ENCODE measurements around the gene CAP1.
"Not testable (repeated sequence)": the region's sequence is repeated elsewhere in the genome, so short reads cannot be mapped to it uniquely, and the experiment has no call there.

The CAP1 gene

DNA sequence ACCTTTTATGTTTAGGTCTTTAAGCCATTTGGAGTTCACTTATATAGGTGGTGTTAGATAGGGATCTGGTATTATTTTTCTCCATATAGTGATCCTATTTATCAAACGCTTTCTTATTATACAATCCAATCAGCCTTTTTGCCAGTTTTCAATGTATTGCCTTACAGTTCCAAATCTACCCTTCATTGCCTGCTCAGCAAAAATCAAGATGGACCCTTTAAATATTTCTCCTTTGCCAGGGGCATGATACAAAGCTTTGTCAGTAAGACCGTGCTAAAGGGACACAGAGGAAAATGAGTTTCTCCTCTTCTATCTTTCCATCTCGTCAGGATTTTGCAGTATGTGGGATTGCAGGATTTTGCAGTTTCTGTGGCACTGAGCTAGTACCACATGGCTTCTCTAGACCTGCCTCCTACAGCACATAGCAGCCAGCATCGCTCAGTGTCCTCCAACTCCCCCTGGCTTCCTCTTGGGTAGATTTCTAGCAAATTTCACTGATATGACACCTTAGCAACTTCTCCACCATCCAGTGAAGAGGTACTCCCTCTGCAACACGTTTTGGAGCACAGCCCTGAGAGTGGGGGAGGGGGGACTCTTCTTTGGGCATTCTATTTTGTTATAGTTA, 22.5 kb upstream of the CAP1 start:
- no peaks in the 10 kb centered on the region for H3K9me3 Mint-ChIP-seq
- H3K36me3 Mint-ChIP-seq = peaks cover 2% of the 10 kb centered on the region
- no peak overlapping the region for H3K4me3 Mint-ChIP-seq
- CTCF ChIA-PET = interaction anchor here (1.2 kb wide), 1 partner anchor 44 kb away, joined by 3 read pairs; no protein-coding TSS in a partner anchor
- peaks cover 3% of the 10 kb centered on the region for H3K4me1 Mint-ChIP-seq
- no peak for DNase-seq
- no peak overlapping the region for H3K27ac Mint-ChIP-seq
- peaks cover 17% of the 10 kb centered on the region for H3K27me3 Mint-ChIP-seq

DNA sequence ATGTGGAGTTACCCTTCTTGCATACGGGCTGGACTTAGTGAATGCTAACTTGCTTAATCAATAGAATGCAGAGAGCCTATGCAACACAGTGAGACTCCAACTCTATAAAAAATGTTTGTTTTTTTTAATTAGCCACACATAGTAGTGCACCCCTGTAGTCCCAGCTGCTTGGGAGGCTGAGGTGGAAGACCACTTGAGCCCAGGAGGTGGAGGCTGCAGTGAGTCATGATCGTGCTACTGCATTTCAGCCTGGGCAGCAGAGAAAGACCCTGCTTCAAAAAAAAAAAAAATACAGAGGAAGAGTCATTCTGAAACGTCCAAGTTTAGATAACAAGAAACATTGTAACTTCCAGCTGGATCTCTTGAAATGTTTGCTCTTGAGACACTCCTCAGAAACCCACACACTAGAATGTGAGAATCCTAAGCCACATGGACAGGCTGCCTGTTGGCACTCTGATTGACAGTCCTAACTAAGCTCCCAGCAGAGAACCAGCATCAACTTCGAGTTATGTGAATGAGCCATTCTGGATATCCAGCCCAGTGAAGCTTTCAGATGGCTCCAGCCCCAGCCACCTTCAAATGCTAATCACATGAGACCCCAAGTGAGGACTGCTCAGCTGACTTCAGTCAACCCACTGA, 20.0 kb upstream of the CAP1 start:
- Mint-ChIP-seq H3K4me3 (no peak overlapping the region), H3K9me3 (no peaks in the 10 kb centered on the region), H3K4me1 (peaks cover 3% of the 10 kb centered on the region), H3K36me3 (peaks cover 2% of the 10 kb centered on the region), H3K27me3 (peaks cover 22% of the 10 kb centered on the region), H3K27ac (no peak overlapping the region)
- DNase-seq = no peak
- CTCF ChIA-PET = interaction anchor here (0.6 kb wide), 1 partner anchor 47 kb away, joined by 3 read pairs; no protein-coding TSS in a partner anchor

DNA sequence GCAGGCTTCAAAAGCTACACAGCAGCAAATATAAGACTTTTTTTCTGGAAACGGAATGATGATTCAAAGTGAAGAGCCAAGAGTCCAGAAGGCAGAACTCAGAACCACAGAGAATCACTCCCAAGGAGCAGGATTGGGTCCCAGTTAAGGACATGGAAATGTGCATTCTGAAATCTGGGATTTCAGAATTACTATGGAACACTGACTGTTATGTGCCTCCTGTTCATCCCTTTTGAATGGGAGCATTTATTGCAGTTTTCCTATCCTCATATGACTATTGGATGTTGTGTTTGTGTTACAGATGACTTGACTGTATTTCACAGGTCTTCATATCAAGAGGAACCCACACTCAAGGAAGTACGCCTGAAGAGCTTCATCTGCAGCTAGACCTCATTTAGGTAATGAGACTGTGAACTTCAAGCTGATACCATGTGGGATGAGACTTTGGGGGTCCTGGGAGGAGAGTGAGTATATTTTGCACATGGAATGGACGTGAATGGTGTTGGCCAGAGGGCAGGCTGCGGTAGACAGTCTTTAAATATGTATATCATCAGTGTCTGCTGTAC, 17.1 kb upstream of the CAP1 start:
- Mint-ChIP-seq H3K4me3 (no peak overlapping the region), H3K27ac (no peak overlapping the region), H3K27me3 (peaks cover 20% of the 10 kb centered on the region), H3K4me1 (peaks cover 3% of the 10 kb centered on the region), H3K9me3 (no peaks in the 10 kb centered on the region), H3K36me3 (peaks cover 2% of the 10 kb centered on the region)
- no peak for DNase-seq
- CTCF ChIA-PET = no interaction called here

GRCh38 chr1:40024671-40025070, 15.9 kb upstream of the CAP1 start:
- Mint-ChIP-seq H3K36me3 (no peaks in the 10 kb centered on the region), H3K4me1 (peaks cover 3% of the 10 kb centered on the region), H3K27ac (no peak overlapping the region), H3K9me3 (no peaks in the 10 kb centered on the region), H3K27me3 (peaks cover 17% of the 10 kb centered on the region), H3K4me3 (no peak overlapping the region)
- CTCF ChIA-PET = interaction anchor here (0.9 kb wide), 1 partner anchor 51 kb away, joined by 4 read pairs; no protein-coding TSS in a partner anchor
- no peak for DNase-seq

GRCh38 chr1:40027647-40028046, 12.9 kb upstream of the CAP1 start:
- no peaks in the 10 kb centered on the region for H3K9me3 Mint-ChIP-seq
- no peak for DNase-seq
- H3K27me3 Mint-ChIP-seq = peaks cover 17% of the 10 kb centered on the region
- CTCF ChIA-PET = interaction anchor here (1.3 kb wide), 2 partner anchors 108 to 210 kb away, joined by 6 to 7 read pairs; no protein-coding TSS in a partner anchor
- H3K27ac Mint-ChIP-seq = no peak overlapping the region
- no peaks in the 10 kb centered on the region for H3K36me3 Mint-ChIP-seq
- H3K4me1 Mint-ChIP-seq = peaks cover 16% of the 10 kb centered on the region
- H3K4me3 Mint-ChIP-seq = no peak overlapping the region

DNA sequence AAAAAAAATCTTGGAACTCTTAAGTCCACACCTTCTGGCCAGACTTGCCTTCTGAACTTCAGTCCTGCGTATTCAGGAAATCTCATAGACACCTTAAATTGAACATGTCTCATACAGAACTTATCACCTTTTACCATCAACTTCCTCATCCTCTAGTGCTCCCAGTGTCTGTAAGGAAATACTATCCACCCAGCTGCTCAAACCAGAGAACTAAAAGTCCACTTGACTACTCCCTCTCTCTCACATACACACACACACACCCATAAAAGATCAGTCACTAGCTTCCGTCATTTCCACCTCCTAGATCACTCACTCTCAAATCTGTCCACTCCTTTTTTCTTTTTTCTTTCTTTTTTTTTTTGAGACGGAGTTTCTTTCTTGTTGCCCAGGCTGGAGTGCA, 10.9 kb upstream of the CAP1 start:
- Mint-ChIP-seq H3K27me3 (peaks cover 8% of the 10 kb centered on the region), H3K27ac (no peak overlapping the region), H3K4me3 (no peak overlapping the region), H3K36me3 (no peaks in the 10 kb centered on the region), H3K9me3 (no peaks in the 10 kb centered on the region), H3K4me1 (peaks cover 32% of the 10 kb centered on the region)
- CTCF ChIA-PET = interaction anchor here (1.1 to 7.1 kb wide), 3 partner anchors 56 to 128 kb away, joined by 3 to 90 read pairs (median 3); partner anchors contain the start of gene MYCL
- no peak for DNase-seq

- H3K27me3 Mint-ChIP-seq = peaks cover 8% of the 10 kb centered on the region
- peaks cover 39% of the 10 kb centered on the region for H3K4me1 Mint-ChIP-seq
- no peak overlapping the region for H3K27ac Mint-ChIP-seq
These were observed 9.9 kb upstream of the CAP1 start for GRCh38 chr1:40030528-40031135.

DNA sequence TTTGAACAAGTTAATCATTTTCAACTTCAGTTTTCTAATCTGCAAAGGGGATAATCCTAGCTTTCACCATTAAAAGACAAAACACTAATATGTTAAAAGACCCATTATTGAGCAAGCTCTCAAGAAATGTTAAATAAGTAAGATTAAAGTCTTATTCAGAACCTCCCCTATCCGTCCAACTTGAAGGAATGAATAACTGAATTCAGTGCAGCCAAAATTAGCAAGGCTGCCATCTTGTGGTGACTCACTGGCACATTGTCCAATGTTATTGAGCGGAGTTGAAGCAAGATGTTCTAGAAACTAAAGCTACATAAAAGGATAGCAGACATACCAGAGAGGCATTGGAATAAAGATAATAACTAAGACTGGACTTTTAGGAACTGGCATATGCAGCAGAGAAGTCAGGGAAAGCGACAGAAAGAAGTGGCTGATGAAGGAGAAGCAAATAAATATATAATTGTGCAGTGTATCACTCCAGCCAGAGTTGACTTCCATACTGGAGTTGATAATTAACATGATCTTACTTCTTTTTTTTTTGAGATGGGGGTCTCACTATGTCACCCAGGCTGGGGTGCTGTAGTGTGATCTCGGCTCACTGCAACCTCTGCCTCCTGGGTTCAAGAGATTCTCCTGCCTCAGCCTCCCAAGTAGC, 8.2 kb upstream of the CAP1 start:
- Mint-ChIP-seq H3K4me1 (peaks cover 54% of the 10 kb centered on the region), H3K27ac (peak overlapping the region; percentile 20)

More at GRCh38 chr1:40030528-40031135, 9.9 kb upstream of the CAP1 start:
- CTCF ChIA-PET = interaction anchor here (0.9 to 7.1 kb wide), 4 partner anchors 57 to 129 kb away, joined by 3 to 90 read pairs (median 3); partner anchors contain the start of gene MYCL
- Mint-ChIP-seq H3K36me3 (no peaks in the 10 kb centered on the region), H3K4me3 (no peak overlapping the region), H3K9me3 (no peaks in the 10 kb centered on the region)
- DNase-seq = no peak

GRCh38 chr1:40034869-40035268, 5.7 kb upstream of the CAP1 start:
- Mint-ChIP-seq H3K4me1 (peaks cover 72% of the 10 kb centered on the region), H3K36me3 (peaks cover 4% of the 10 kb centered on the region), H3K27me3 (no peaks in the 10 kb centered on the region), H3K27ac (peak overlapping the region; percentile 81), H3K9me3 (no peaks in the 10 kb centered on the region), H3K4me3 (peak overlapping the region; percentile 23)
- CTCF ChIA-PET = interaction anchor here (1.0 to 7.1 kb wide), 5 partner anchors 10 to 218 kb away, joined by 3 to 90 read pairs (median 5); no protein-coding TSS in a partner anchor
- DNase-seq = peak; percentile 30

More for the DNA sequence above, 8.2 kb upstream of the CAP1 start:
- no peak overlapping the region for H3K4me3 Mint-ChIP-seq
- CTCF ChIA-PET = interaction anchor here (0.6 to 7.1 kb wide), 22 partner anchors 8 to 306 kb away, joined by 3 to 90 read pairs (median 4); partner anchors contain the start of gene CAP1
- DNase-seq = peak; percentile 69
- no peaks in the 10 kb centered on the region for H3K36me3 Mint-ChIP-seq
- no peaks in the 10 kb centered on the region for H3K9me3 Mint-ChIP-seq
- no peaks in the 10 kb centered on the region for H3K27me3 Mint-ChIP-seq

DNA sequence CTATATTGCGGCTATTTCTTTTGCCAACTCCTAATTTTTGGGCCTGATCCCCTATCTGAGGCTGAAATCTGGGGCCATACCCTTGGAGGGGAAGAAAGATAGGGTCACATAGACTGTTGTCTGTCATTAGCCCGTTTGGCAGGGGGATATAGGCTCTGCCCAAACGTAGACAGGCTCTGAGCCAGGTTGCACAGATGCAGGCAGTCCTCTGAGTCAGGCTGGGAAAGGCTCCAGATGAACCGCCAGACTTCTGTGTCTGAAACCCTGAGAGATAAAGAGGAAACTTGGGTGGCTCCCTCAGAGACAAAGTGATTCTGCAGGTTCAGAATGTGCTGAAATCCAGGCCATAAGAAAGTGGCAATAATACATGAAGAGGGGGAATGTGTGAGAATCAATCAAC, 4.0 kb upstream of the CAP1 start:
- H3K36me3 Mint-ChIP-seq = peaks cover 15% of the 10 kb centered on the region
- H3K27me3 Mint-ChIP-seq = peaks cover 6% of the 10 kb centered on the region
- CTCF ChIA-PET = no interaction called here
- peaks cover 66% of the 10 kb centered on the region for H3K4me1 Mint-ChIP-seq
- no peak overlapping the region for H3K4me3 Mint-ChIP-seq
- H3K27ac Mint-ChIP-seq = peak overlapping the region; percentile 22
- H3K9me3 Mint-ChIP-seq = no peaks in the 10 kb centered on the region
- no peak for DNase-seq

- H3K27me3 Mint-ChIP-seq, H3K27ac Mint-ChIP-seq, H3K4me3 Mint-ChIP-seq, H3K9me3 Mint-ChIP-seq, DNase-seq, CTCF ChIA-PET: not testable (repeated sequence)
- H3K36me3 Mint-ChIP-seq = peaks cover 21% of the 10 kb centered on the region
- peaks cover 68% of the 10 kb centered on the region for H3K4me1 Mint-ChIP-seq
These were observed 3.3 kb upstream of the CAP1 start for GRCh38 chr1:40037254-40037653.

DNA sequence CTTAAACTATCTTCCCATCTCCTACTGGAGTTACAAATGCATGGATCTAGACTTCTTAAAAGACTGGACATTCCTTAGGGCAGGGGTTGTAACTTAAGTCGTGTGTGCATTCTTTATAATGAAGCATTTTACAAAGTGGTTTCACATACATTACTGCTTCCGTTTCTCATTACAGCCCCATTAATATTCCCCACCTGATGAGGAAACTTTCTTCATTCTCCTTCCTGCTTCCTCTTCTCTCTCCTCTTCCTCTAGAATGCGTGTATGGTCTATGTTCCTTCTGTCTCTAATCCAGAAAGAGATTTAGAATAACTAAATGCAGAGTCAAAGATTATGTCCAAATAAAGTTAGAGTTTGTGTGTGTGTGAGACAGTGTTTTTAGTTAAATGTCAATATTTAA, 1.8 kb upstream of the CAP1 start:
- peaks cover 32% of the 10 kb centered on the region for H3K36me3 Mint-ChIP-seq
- H3K9me3 Mint-ChIP-seq = no peaks in the 10 kb centered on the region
- H3K27ac Mint-ChIP-seq = peak overlapping the region; percentile 98
- CTCF ChIA-PET = interaction anchor here (1.1 to 1.6 kb wide), 3 partner anchors 20 to 216 kb away, joined by 3 to 4 read pairs (median 3); no protein-coding TSS in a partner anchor
- H3K4me3 Mint-ChIP-seq = peak overlapping the region; percentile 93
- H3K27me3 Mint-ChIP-seq = peaks cover 6% of the 10 kb centered on the region
- H3K4me1 Mint-ChIP-seq = peaks cover 73% of the 10 kb centered on the region
- DNase-seq = no peak

- DNase-seq = no peak
- Mint-ChIP-seq H3K36me3 (peaks cover 38% of the 10 kb centered on the region), H3K4me1 (peaks cover 73% of the 10 kb centered on the region), H3K4me3 (peak overlapping the region; percentile 93), H3K27me3 (peaks cover 6% of the 10 kb centered on the region), H3K27ac (peak overlapping the region; percentile 98), H3K9me3 (no peaks in the 10 kb centered on the region)
- CTCF ChIA-PET = interaction anchor here (1.1 to 1.6 kb wide), 4 partner anchors 19 to 217 kb away, joined by 3 to 6 read pairs (median 4); no protein-coding TSS in a partner anchor
These were observed 1.2 kb upstream of the CAP1 start for GRCh38 chr1:40039245-40039756.

All from activated naive CD4-positive, alpha-beta T cell treated with anti-CD3 and anti-CD28 coated beads, Interleukin-2, amount 10 ng/mL, durations not matched to agents 7 days and 5 days (primary cell).